A549 (cell line): ENCODE results near the gene TMEM185B.

ENCODE experiments used
- CBX2 ChIP-seq: fragments of 200-600 bp; sonication (generic); IDR thresholded peaks from 2 replicates; pipeline ENCODE4 v1.6.1; 2016; ENCODE audit warnings: low read depth, mild to moderate bottlenecking, borderline replicate concordance
- CTCF ChIP-seq: fragments of >200 bp; sonication (Bioruptor Twin); formaldehyde crosslinking; IDR thresholded peaks from 3 replicates; pipeline ENCODE4 v1.5.1; 2016
- EHF ChIP-seq: fragments of 250-450 bp; sonication (Bioruptor Pico); IDR thresholded peaks from 2 replicates; pipeline ENCODE4 v1.5.0; 2020; ENCODE audit warnings: mild to moderate bottlenecking
- EHMT2 ChIP-seq: fragments of 200-600 bp; sonication (generic); IDR thresholded peaks from 2 replicates; pipeline ENCODE4 v1.6.1; 2016; ENCODE audit warnings: antibody characterized with exemption, low read depth, mild to moderate bottlenecking, moderate library complexity
- EP300 ChIP-seq, 2 experiments: fragments of >200 bp; sonication (Bioruptor Twin); formaldehyde crosslinking; IDR thresholded peaks; 2 replicates in 1 of 2; 3 replicates in 1 of 2; pipeline ENCODE4 v1.6.1; 2016 to 2017
- HMGXB4 ChIP-seq: fragments of 250-450 bp; sonication (Bioruptor Pico); IDR thresholded peaks from 2 replicates; pipeline ENCODE4 v1.5.0; 2021; ENCODE audit warnings: mild to moderate bottlenecking, moderate library complexity, borderline replicate concordance
- POLR2A ChIP-seq: IDR thresholded peaks from 2 replicates; pipeline ENCODE4 v1.6.1; 2012; ENCODE audit warnings: mild to moderate bottlenecking, low read length
- SMC3 ChIP-seq: fragments of >200 bp; sonication (Bioruptor Twin); formaldehyde crosslinking; IDR thresholded peaks from 3 replicates; pipeline ENCODE4 v1.6.1; 2018; ENCODE audit warnings: inconsistent platforms

- TF ChIP-seq CTCF (no peak), SMC3 (no peak), EHMT2 (no peak), EP300 (IDR thresholded peaks at IDR 0.05) (no peak), HMGXB4 (CRISPR knock-in tag) (no peak), EHF (CRISPR knock-in tag) (no peak), CBX2 (no peak), POLR2A (no peak)
Observed at GRCh38 chr2:120225549-120226065, 2.4 kb upstream of the TMEM185B start.
